HG02759 (cell line): ENCODE measurements around the gene TXLNA.

Experiments
- ATAC-seq: cut with Tn5 transposase; IDR thresholded peaks from one replicate; pipeline ENCODE4 v1.9.1; 2021; ENCODE audit warnings: mild to moderate bottlenecking, moderate library complexity; ENCODE audit not compliant: unreplicated experiment

TXLNA gene

DNA sequence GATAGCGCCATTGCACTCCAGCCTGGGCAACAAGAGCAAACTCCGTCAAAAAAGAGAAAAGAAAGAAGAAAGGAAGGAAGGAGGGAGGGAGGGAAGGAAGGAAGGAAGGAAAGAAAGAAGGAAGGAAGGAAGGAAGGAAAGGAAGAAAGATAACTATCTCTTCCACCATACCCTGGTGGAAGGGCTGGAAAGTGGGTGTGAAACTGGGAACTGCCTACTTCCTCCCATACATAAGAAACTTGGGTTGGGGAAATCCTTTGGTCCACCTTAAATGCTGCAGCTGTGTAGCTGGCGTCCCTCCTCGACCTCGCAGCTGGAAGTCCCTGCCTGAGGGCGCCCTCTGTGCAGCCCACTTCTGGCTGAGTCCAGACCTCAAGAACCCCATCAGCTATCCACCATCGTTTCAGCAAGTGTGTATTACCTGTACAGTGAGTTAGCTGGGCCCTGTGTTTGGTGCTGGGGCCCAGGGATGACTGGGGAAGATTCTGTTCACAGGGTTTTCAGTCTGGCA lies 62.9 kb downstream of the TXLNA start:
- no peak for ATAC-seq

GRCh38 chr1:32246888-32247273 lies 67.4 kb downstream of the TXLNA start, which contains the start of gene FAM167B:
TSS of gene FAM167B (plus strand) at chr1:32247222. CDS start at chr1:32247422, 200 bp downstream.
- ATAC-seq = no peak

GRCh38 chr1:32247452-32247851 lies 68.0 kb downstream of the TXLNA start:
- no peak for ATAC-seq
